K562 treated with DMSO at 1 percent for 4 hours (cell line): Measurements from ENCODE around the gene CATSPER4. TPM values are rescaled to one million over a fixed set of nuclear protein-coding genes. Genes with fewer than 3 reads are reported as not detected.

ENCODE experiments used
- total RNA-seq: library from RNA; unstranded; fragments of 300-600 nt; gene quantifications from 2 replicates; pipeline ENCODE4 v1.2.3, GENCODE V29; 2022; ENCODE audit not compliant: insufficient read depth

The CATSPER4 gene
- not detected in 2 replicates for total RNA-seq

GRCh38 chr1:26190373-26190987, at the start of gene CATSPER4:
CATSPER4 (plus strand) TSS chr1:26190602; CDS start chr1:26190628, 26 bp downstream.

GRCh38 chr1:26158908-26159742, 31.3 kb upstream of the CATSPER4 start, which contains the start of gene FAM110D:
FAM110D (plus strand) TSS chr1:26159079; CDS start chr1:26161292, 2,213 bp downstream.

GRCh38 chr1:26168410-26169197, 21.8 kb upstream of the CATSPER4 start, which contains the start of gene C1orf232:
C1orf232 (minus strand) TSS chr1:26168963; CDS start chr1:26168499, 464 bp downstream.

GRCh38 chr1:26169669-26170471, 20.5 kb upstream of the CATSPER4 start, which contains the start of gene ZNF593:
ZNF593 (plus strand) TSS chr1:26169908; CDS start chr1:26169984, 76 bp downstream.

GRCh38 chr1:26171084-26172072, 19.0 kb upstream of the CATSPER4 start, which contains the start of gene ZNF593OS:
ZNF593OS (minus strand) TSS chr1:26171832; CDS start chr1:26171661, 171 bp downstream.

GRCh38 chr1:26177182-26177684, 13.2 kb upstream of the CATSPER4 start, which contains the start of gene CNKSR1:
CNKSR1 (plus strand) TSS chr1:26177491; CDS start chr1:26177548, 57 bp downstream.

GRCh38 chr1:26233903-26234643, 43.7 kb downstream of the CATSPER4 start, which contains the start of gene CEP85:
CEP85 (plus strand) TSS chr1:26234200; CDS start chr1:26239784, 5,584 bp downstream.

Other genes with a start within 250 kb of the CATSPER4 start
- 4.1 and 5.0 TPM in 2 replicates for gene PAFAH2, start 192.5 kb upstream of the CATSPER4 start, total RNA-seq
- 0.28 TPM in 1 of 2 replicates, not detected in the other for gene EXTL1, start 168.8 kb upstream of the CATSPER4 start, total RNA-seq
- gene SLC30A2, start 144.5 kb upstream of the CATSPER4 start, total RNA-seq = not detected in 2 replicates
- 1.6 TPM in 1 of 2 replicates, not detected in the other for gene TRIM63, start 123.0 kb upstream of the CATSPER4 start, total RNA-seq
- gene PDIK1L, start 78.8 kb upstream of the CATSPER4 start, total RNA-seq = 7.5 and 12.8 TPM in 2 replicates
- 0.99 TPM in 1 of 2 replicates, not detected in the other for gene FAM110D, start 31.5 kb upstream of the CATSPER4 start, total RNA-seq
- not detected in 2 replicates for gene C1orf232, start 21.6 kb upstream of the CATSPER4 start, total RNA-seq
- gene ZNF593, start 20.7 kb upstream of the CATSPER4 start, total RNA-seq = 63.0 and 75.4 TPM in 2 replicates
- gene ZNF593OS, start 18.8 kb upstream of the CATSPER4 start, total RNA-seq = not detected in 2 replicates
- 0.63 and 1.5 TPM in 2 replicates for gene CNKSR1, start 13.1 kb upstream of the CATSPER4 start, total RNA-seq
- 49.6 and 66.7 TPM in 2 replicates for gene CEP85, start 43.6 kb downstream of the CATSPER4 start, total RNA-seq
- gene SH3BGRL3, start 89.5 kb downstream of the CATSPER4 start, total RNA-seq = 136 and 157 TPM in 2 replicates
- 17.6 and 19.6 TPM in 2 replicates for gene UBXN11, start 116.0 kb downstream of the CATSPER4 start, total RNA-seq
- 121 and 273 TPM in 2 replicates for gene CD52, start 127.4 kb downstream of the CATSPER4 start, total RNA-seq
- 4.5 and 6.0 TPM in 2 replicates for gene CRYBG2, start 163.5 kb downstream of the CATSPER4 start, total RNA-seq
- not detected in 2 replicates for gene ZNF683, start 182.1 kb downstream of the CATSPER4 start, total RNA-seq
- not detected in 2 replicates for gene LIN28A, start 220.2 kb downstream of the CATSPER4 start, total RNA-seq
- 26.2 and 31.0 TPM in 2 replicates for gene DHDDS, start 241.7 kb downstream of the CATSPER4 start, total RNA-seq